Fibroblast of skin of left quadriceps (primary cell): ENCODE data around the gene GRM7.

Experiments
- DNase-seq, 2 experiments: peaks; one replicate each; pipeline ENCODE4 v3.0.0-alpha.2; 2013; ENCODE audit warnings: low read depth in 2 of 2

Gene GRM7

DNA sequence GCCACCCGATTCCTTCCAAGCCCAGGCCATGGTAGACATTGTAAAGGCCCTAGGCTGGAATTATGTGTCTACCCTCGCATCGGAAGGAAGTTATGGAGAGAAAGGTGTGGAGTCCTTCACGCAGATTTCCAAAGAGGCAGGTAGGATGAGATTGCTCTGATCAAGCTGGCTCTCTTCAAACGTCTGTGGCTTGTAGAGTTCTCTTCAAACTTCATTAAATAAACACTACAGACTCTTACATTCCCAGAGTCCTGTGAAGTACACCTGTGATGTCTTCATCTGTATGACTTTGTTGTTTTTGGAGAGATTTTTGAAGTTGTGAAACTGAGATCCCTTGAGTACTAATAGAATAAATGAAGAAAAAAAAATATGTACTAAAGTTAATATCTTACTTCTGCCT lies 285.6 kb downstream of the GRM7 start:
- DNase-seq, result no peak

DNA sequence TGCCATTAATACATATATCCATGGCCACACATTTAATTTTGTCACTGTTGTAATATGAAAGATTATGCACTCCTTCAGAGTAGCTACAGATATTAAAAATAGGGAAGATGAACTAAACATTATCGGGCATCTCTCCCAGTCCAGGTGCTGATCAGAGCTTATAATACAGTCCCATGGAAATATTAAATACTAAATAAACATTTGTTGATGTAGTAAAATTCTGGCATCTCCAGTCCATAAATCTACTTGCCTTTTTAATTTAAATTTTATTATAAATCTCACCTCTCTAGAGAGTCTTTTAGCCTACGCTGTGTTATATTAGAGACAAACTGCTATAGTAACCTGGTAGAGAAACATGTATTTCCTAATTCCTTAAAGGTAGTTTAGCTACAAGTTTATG lies 297.6 kb downstream of the GRM7 start:
- DNase-seq, result no peak

DNA sequence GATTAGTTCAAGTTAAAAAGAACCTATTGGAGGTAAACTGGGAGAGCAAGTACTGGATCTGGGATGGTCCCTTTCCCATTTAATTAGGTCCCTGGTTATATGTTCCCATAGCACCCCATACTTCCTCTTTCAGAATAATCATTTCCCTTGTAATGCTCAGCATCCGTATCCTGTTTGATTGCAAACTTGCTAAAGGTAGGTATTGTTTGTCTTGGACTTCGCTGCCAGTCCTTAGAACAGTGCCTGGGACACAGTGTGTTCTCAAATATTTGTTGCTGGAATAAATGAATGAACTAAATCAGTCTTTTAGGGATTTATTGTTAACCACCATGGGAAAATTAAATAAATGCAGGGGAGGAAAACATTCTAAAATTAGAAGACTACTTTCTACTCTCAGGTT lies 299.8 kb downstream of the GRM7 start:
- no peak for DNase-seq

DNA sequence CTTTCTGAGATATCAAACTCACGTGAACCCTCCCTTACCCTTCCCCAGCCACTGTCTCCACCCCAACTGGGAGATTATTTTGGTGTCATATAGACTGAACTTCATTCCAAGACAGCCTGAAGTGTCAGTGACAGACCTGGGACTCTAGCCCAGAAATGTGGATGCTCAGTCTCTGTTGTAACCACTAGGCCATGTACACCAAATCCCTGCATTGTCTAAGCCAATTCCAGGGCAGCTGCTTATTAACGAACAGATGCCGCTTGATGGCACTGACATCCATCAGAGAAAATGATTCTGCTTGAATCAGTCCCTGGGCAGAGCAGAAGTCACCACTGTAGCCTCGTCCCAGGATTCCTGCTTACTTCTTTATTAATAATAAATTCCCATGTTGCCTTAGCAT lies 305.5 kb downstream of the GRM7 start:
- DNase-seq, result no peak

DNA sequence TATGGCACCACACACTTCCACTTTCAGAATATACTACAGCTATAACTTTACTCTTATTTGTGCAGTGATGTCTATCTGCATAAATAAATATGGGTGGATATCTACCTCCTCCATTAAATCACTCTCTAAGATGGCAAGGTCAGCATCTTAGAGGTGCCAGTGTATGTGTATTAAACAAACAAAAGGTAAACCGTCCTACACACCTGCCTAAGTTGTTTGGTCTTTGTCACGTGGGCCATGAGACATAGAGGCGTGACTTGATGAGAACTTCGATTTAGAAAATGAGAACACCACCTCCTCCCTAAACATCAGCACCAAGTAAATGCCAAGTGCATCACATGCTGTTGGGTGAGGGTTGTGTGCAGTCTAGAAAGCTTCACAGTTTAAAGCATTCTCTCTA lies 310.6 kb downstream of the GRM7 start:
- no peak for DNase-seq

DNA sequence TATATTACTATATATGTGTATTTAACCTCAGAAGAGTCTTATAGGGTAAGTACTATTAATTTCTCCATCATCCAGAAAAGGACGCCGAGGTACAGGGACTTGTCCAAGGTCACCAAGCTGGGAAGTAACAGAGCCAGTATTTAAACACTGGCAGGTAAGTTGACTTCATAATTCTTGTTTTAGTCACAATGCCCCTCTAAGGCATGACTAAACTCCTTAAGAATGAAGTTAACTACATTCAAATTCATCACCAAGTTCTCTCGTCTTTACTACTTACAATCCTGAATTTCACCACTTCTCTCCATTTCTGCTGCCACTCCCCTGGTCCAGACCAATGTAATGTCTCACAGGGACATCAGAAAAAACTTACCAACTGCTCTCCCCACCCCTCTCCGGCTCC lies 312.1 kb downstream of the GRM7 start:
- DNase-seq, result no peak

DNA sequence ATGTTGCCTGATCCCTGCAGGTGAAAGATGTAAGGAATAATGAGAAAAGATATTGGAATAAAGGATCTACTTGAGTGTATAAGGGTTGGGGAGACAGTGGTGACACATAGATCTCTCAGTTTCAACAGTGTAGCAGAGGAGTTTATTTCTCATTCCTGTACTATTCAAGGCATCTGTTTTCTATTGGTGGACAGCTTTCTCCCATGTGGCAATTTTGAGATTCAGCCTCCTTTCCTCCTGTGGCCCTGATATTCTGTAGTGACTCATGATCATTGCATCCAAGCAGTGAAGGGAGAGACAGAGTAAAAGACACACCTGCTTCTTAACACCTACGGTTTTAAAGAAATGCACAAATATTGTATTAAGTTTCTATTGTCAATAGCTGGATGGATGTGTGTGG lies 327.6 kb downstream of the GRM7 start:
- no peak for DNase-seq

DNA sequence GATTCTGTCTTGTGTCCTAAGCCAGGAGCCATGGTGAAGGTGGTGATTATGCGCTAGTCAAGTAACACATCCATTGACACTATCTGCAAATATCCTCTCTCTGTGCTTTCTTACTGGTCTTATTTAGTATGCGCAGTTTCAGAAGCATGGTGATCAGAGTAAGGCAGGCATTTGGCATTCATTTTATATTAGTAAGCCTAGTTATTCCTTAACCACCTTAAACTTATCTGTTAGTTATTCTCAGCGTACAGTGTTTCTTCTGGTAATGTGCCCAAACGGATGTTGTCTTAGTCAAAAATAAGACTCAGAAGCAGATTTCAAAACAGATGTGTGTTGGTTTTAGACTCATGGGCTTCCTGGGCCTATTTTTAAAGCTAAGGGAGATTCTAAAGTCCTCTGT lies 329.2 kb downstream of the GRM7 start:
- DNase-seq, result no peak

DNA sequence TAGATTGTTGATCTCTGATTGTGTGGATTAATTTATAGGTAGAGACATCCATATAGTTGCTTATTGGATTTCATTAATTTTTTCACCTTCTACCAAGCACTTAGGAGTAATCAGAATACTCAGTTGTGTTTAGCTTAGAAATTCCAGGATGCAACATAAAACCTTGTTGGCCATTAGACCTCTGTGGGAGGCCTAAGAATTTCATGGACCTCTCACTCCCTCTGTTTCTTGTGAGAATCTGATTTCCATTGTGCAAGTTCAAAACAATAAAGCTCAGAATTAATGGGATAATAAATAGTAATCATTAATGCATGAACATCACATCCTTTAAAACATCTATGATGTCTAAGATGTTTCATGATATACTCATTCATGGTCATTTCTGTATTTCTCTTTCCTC lies 332.4 kb downstream of the GRM7 start:
- DNase-seq, result no peak

DNA sequence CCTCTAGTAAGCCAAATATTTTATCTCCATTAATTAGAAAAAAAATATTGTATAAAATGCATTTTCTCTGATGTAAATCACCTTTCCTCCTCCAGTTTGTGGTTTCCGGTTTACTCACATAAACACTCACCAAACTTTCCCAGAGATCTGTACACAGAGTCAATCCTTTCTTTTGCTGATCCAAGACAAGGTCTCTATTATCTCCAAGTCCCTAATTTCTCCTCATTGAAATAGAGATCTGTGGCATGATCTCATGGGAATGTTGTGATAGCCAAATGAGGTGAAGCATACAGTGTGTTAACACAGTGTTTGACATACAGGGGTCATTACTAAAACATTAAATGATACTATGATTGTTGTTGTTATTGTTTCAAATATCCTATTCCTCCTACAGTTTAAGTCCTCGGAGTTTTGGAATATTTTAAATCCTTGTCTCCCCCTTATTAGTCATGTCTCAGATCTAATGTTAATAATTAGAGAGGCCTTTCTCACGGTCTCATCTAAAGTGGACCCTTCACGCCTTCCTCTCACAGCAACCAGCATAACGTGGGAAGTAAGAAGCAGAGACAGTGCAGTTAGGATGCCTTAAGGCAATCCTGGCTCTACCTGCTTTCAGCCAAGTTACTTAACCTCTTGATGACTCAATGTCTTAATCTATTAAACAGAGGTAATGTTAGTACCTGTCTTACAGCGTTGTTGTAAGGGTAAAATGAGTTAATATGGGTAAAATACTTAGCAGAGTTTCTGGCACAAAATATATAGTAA lies 333.3 kb downstream of the GRM7 start:
- no peak for DNase-seq

DNA sequence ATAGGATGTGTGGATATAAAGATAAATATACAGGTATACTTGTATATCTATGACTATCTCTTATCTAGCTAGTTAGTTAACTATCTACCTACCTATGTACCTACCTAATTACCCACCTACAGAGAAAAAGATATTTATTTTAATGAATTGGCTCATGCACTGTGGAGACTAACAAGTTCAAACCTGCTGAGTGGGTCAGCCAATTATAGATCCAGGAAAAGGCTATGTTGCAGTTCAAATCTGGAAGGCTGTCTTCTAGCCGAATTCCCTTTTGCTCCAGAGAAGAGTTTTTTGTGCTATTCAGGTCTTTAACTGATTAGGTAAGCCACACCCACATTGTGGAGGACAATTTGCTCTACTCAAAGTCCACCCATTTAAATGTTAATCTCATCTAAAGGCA lies 335.0 kb downstream of the GRM7 start:
- no peak for DNase-seq

DNA sequence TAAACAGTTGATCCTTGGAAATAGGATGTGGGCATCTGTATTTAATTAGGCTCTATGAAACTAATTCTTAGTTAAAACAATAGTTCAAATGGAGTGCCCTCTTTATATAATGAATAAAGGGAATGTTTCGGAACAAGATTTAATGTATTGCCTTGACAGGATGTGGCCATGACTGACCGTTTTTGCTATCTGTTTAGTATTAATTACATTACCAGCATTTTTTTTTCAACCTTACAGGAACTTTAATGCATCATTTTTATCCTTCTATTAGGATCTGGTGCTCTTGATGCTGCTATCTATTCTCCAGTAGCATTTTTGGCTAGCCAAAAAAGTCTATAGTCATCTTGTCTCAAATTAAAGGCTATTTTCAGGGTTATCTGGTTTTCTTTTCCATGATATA lies 340.9 kb downstream of the GRM7 start:
- no peak for DNase-seq

DNA sequence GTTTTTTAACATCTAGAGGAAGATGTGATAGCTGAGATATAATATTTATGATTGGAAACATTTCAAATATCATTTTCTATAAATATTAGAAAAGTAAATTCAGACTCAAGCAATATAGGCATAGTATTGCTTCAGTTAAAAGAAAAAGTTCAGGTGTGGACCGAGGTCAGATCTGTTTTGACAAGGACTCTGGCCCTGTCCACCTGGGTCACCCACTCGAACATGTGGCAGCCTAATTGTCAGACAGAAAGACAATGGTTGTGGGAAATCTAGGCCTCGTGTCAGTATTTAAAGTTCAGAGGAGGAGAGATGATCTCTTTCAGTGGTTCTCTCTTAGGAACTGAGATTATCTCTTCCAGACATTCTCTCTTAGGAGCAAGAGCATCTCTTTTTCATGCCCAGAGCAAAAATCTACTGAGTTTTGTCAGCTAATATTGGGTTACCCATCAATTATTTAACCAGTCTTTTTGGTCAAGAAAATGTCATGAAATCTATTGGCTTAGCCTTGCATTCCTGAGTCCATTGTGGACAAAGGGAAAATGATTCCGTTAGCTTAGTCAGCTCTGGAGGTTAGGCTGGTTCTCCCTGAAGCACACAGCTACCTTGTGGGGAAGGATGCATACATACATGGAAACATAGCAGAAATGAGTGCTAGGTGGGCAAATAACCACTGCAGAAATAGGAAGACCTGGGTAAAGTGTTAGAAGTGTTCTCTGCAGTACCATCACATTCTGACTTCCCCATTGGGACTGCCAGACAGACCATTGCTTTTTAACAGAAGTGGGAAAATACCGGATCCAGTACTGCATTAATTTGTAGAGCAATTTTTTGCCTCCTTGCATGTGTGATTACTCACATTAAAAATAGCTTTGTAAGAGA lies 343.3 kb downstream of the GRM7 start:
- DNase-seq, result no peak

DNA sequence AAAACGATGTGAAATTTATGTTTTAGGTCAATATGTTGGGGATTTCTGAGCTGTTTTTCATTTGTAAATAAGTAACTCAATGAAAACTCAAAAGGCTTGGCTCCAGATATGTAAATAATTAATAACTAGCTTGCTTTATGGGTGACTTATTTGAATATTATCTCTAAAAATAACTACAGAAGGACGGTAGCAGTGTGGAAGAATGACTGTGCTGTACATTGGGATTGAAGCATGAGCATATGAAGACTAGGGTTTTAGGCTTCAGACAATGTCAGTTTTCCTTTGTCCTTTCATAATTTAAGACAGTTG lies 343.9 kb downstream of the GRM7 start:
- DNase-seq, result no peak

DNA sequence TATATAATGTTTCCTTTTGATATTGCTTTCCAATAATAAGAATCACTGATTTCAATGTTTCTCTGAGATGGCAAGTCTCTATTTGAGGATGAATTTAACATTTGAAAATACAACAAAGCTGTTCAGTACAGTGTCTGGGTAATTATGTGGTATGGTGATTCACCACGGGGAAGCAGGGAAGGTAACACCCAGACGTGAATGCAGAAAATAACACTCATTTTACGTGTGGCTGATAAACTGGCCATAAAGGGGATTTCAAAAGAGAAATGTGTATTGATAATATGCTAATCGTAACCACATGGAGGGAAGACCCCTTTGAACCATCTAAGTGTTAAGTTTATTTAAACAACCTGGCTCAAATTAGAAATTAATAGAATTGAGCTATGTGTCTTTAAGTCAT lies 344.6 kb downstream of the GRM7 start:
- DNase-seq, result no peak

DNA sequence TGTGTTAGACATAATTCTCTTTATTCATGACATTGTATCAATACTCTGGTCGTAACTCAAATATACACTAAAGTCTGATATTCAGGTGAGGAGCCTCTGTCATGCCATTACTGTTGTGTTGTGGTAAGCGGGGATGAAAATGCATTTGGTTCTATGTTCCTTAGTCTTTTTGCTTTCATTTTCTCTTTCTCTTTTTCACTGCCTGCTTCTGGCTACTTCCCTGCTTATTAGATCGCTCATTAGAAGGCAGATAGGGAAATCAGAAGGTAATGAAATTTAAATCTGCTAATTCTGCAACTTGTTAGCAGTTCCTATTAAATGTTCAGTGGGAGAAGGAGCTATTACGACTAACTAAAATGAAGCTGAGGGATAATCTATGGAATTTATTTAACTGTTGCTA lies 345.0 kb downstream of the GRM7 start:
- DNase-seq, result no peak

DNA sequence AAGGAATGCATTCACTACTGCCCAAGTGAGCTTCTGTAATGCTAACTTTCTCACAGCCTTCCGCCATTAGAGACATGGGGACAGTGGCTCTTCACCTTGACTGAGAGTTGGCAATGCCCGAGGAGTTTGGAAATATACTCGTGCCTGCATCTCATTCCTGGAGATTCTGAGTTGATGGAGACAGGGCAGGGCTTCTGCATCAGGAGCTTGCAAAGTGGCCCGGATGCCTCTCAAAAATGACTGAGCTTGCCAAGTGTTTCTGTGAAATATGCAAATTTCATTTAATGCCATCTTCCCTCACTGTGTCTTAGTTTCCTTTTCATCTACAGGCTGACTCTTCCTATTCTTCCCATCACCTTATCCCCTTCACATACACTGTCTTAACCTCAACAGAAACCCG lies 346.2 kb downstream of the GRM7 start:
- DNase-seq, result no peak

DNA sequence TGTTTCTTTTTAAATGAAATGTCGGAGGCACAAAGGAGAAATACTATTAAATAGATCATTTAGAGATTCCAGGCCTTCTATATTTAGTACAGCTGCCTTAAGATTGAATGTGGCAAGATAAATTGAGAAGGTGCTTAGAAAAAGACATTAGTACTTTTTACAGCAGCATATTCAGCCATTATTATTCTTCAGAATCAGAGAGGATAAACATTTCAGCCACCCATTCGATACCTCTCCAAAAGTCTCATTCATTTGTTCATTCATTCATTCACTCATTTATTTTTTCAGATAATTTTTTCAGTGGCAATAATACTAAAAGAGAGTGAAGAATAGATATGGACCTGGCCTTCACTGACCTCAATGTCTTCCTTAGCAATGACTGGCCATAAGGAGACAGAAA lies 347.0 kb downstream of the GRM7 start:
- DNase-seq, result no peak

DNA sequence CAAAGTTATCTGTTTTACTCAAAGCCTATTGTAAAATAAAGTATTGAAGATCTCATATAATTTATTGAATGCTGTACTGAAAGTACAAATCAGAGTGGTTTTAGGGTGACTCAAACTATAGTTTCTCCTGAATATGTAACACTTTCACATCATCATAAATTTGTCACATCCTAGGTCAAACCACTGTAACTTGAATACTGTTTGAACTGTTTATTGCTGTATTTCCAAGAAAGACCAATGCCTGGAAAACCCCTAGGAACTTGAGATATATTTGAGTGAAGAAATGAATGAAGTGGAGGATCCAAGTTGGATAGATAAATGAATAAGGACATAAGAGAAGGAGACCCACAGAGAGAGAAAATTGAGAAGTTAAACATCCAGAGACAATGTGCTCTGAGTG lies 348.2 kb downstream of the GRM7 start:
- no peak for DNase-seq

DNA sequence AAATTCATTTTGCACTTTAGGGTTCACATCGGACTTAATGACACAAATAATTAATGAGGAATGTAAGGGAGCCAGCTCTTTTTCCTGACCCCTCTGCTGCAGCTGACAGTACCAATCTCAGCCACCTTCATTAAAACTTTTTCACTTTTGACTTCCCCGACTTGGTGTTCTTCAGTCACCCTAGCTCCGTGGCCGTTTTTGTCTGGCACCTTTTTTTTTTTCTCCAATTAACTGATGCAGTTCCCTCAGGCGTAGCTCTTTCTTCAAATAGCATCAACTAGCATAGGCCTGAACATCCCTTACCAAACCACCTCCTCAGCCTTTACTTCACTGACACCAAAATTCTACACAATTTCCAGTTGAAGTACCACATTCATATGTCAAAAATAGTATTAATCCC lies 350.8 kb downstream of the GRM7 start:
- DNase-seq, result no peak

DNA sequence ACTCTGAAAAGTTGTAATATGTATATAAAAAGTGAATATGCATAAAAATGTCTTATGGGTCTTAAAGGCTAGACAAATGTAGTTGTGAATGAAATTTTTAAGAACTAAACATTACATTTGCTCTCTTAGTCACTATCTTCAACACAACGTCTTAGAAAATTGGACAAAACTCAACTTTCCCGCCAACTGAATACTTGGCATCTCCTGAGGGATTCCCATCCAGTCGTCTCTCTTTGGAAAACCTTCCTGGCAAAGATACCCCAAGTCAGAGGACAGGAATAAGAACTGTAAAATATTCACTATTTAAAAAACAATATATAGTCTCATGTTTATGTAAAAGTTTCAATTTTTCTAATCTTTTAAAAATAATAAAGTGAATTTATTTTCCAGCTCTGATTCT lies 354.8 kb downstream of the GRM7 start:
- no peak for DNase-seq

DNA sequence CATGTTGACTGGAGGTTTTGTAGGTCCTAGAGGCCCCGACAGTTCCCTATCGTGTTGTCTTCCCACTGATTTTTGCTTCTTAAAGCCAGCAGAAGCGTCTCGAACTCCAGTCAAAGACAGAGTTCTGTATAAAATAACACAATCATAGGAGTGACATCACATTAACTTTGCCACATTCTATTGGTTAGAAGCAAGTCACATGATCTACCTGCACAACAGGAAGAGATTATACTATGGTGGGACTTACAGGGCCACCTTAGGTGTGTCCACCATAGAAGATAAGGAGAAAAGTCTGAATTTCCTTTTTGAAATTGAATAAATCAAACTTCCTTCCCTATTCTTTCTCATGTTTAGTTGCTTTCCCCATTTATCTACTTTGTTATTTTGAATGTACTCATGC lies 365.5 kb downstream of the GRM7 start:
- no peak for DNase-seq

DNA sequence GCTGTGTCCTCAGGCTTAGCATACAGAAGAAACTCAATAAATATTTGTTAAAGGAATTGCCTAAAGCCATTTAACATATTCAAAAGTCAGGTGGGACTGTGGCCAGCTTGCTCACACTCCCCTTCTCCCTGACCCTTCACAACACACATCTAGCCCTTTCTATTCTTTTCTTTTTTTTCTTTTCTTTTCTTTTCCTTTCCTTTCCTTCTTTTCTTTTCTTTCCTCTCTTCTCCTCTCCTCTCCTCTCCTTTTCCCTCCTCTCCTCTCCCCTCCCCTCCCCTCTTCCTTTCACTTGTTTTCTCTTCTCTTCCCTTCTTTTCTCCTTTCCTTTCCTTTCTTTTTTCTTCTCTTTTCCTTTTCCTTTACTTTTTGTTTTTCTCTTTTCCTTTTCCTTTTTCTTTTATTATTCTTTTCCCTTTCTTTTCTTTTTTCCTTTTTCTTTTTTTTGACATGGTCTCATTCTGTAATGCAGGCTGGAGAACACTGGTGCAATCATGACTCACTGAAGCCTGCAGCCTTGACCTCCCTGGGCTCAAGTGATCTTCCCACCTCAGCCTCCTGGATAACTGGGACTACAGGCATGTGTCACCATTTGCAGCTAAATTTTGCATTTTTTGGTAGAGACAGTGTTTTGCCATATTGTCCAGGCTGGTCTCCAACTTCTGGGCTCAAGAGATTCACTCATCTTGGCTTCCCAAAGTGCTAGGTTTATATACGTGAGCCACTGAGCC lies 377.8 kb downstream of the GRM7 start:
- DNase-seq, result no peak
